NB4 (cell line): ENCODE results near the gene SESN3.

Source experiments
- DNase-seq: peaks from one replicate; pipeline ENCODE4 v3.0.0; 2010; ENCODE audit warnings: low read depth
- H3K4me3 ChIP-seq: one replicate; pipeline ENCODE4 v1.5.1; 2011; ENCODE audit warnings: mild to moderate bottlenecking, low read depth, low read length, moderate library complexity
- CTCF ChIP-seq: IDR thresholded peaks from one replicate; pipeline ENCODE4 v1.5.1; 2012; ENCODE audit warnings: low read depth, low read length
- MAX ChIP-seq: IDR thresholded peaks from 2 replicates; pipeline ENCODE4 v1.6.1; 2011; ENCODE audit warnings: low read depth, low read length
- MYC ChIP-seq: IDR thresholded peaks from 2 replicates; pipeline ENCODE4 v1.6.1; 2011; ENCODE audit warnings: low read depth, low read length
- POLR2A ChIP-seq: IDR thresholded peaks from 2 replicates; pipeline ENCODE4 v1.6.1; 2011; ENCODE audit warnings: mild to moderate bottlenecking; ENCODE audit not compliant: insufficient read length; ENCODE audit errors: extremely low read depth

SESN3 gene

GRCh38 chr11:95247127-95247684, 16.2 kb upstream of the SESN3 start:
- TF ChIP-seq MYC (no peak), MAX (no peak), POLR2A (no peak), CTCF (no peak)
- DNase-seq: no peak
- H3K4me3 ChIP-seq: no peak overlapping the region

- no peak overlapping the region for H3K4me3 ChIP-seq
- no peak for TF ChIP-seq MAX
- no peak for TF ChIP-seq POLR2A
- TF ChIP-seq CTCF: no peak
- no peak for TF ChIP-seq MYC
- DNase-seq: no peak
Observed at GRCh38 chr11:95245581-95245980, 14.6 kb upstream of the SESN3 start.

GRCh38 chr11:95245038-95245437, 14.0 kb upstream of the SESN3 start:
- DNase-seq: no peak
- H3K4me3 ChIP-seq: no peak overlapping the region
- TF ChIP-seq MAX: no peak
- TF ChIP-seq POLR2A: no peak
- TF ChIP-seq CTCF: no peak
- no peak for TF ChIP-seq MYC

- DNase-seq: no peak
- TF ChIP-seq MYC (no peak), CTCF (no peak), POLR2A (no peak), MAX (no peak)
- H3K4me3 ChIP-seq: no peak overlapping the region
Observed at GRCh38 chr11:95243673-95244072, 12.7 kb upstream of the SESN3 start.

- no peak overlapping the region for H3K4me3 ChIP-seq
- TF ChIP-seq MYC (no peak), CTCF (no peak), MAX (no peak), POLR2A (no peak)
- DNase-seq: no peak
Observed at GRCh38 chr11:95242845-95243605, 12.0 kb upstream of the SESN3 start.
